ENCODE results near the gene IPCEF1. TPM values are rescaled to one million over a fixed set of nuclear protein-coding genes. Genes with fewer than 3 reads are reported as not detected.

IPCEF1 gene
- total RNA-seq, 4 donors from 2014 or later = 0.37 to 8.7 (median 3.8) TPM

GRCh38 chr6:154267508-154268106, 89.0 kb downstream of the IPCEF1 start:
- intact Hi-C loops (cut with DNase I; ENCODE audit: low total_unique reads) = no loop called here
- no peak for DNase-seq
- H3K9me3 ChIP-seq = no peaks in the 10 kb centered on the region
- no peaks in the 10 kb centered on the region for H3K27me3 ChIP-seq
- H3K27ac ChIP-seq = no peak overlapping the region
- in situ Hi-C loops (cut with MboI; ENCODE audit: low pct_ligation_motif_present in 1 of 4, low pct_unique_long_range_greater_than_20kb in 1 of 4, low sequenced_read_pairs in 3 of 4) = no loop called here
- no peaks in the 10 kb centered on the region for H3K36me3 ChIP-seq
- WGBS, 2 donors (ENCODE audit: low coverage in 1 of 2) = 80% methylated on average over 3 of the region's 3 CpGs; no CpG with 5 or more reads in 1 of the 2 donors
- no peaks in the 10 kb centered on the region for H3K4me1 ChIP-seq
- TF ChIP-seq POLR2AphosphoS5 (IDR thresholded peaks at IDR 0.05) = no peak
- TF ChIP-seq POLR2A (IDR thresholded peaks at IDR 0.05) = no peak
- no peak for TF ChIP-seq CTCF (IDR thresholded peaks at IDR 0.05)
- TF ChIP-seq EP300 (IDR thresholded peaks at IDR 0.05; ENCODE audit: low read depth) = no peak
- H3K4me3 ChIP-seq = no peak overlapping the region

GRCh38 chr6:154266560-154267099, 90.0 kb downstream of the IPCEF1 start:
- no peak for DNase-seq
- intact Hi-C loops (cut with DNase I; ENCODE audit: low total_unique reads) (no loop called here), in situ Hi-C loops (cut with MboI; ENCODE audit: low pct_ligation_motif_present in 1 of 4, low pct_unique_long_range_greater_than_20kb in 1 of 4, low sequenced_read_pairs in 3 of 4) (no loop called here)
- H3K36me3 ChIP-seq = no peaks in the 10 kb centered on the region
- H3K27me3 ChIP-seq = no peaks in the 10 kb centered on the region
- no peak overlapping the region for H3K4me3 ChIP-seq
- no peaks in the 10 kb centered on the region for H3K9me3 ChIP-seq
- no peaks in the 10 kb centered on the region for H3K4me1 ChIP-seq
- TF ChIP-seq CTCF (IDR thresholded peaks at IDR 0.05) (no peak), POLR2A (IDR thresholded peaks at IDR 0.05) (no peak), EP300 (IDR thresholded peaks at IDR 0.05; ENCODE audit: low read depth) (no peak), POLR2AphosphoS5 (IDR thresholded peaks at IDR 0.05) (no peak)
- no peak overlapping the region for H3K27ac ChIP-seq

- H3K4me3 ChIP-seq = no peak overlapping the region
- DNase-seq = no peak
- H3K9me3 ChIP-seq = no peaks in the 10 kb centered on the region
- no peak for TF ChIP-seq POLR2AphosphoS5 (IDR thresholded peaks at IDR 0.05)
- intact Hi-C loops (cut with DNase I; ENCODE audit: low total_unique reads) = no loop called here
- H3K4me1 ChIP-seq = no peaks in the 10 kb centered on the region
- 74 to 81% methylated on average over 7 of the region's 7 CpGs for WGBS, 2 donors (ENCODE audit: low coverage in 1 of 2)
- in situ Hi-C loops (cut with MboI; ENCODE audit: low pct_ligation_motif_present in 1 of 4, low pct_unique_long_range_greater_than_20kb in 1 of 4, low sequenced_read_pairs in 3 of 4) = no loop called here
- no peaks in the 10 kb centered on the region for H3K36me3 ChIP-seq
- H3K27ac ChIP-seq = no peak overlapping the region
- no peaks in the 10 kb centered on the region for H3K27me3 ChIP-seq
Observed at GRCh38 chr6:154261688-154262397, 94.8 kb downstream of the IPCEF1 start.

- Histone ChIP-seq H3K4me1 (no peaks in the 10 kb centered on the region), H3K9me3 (peaks cover 0 to 11% of the 10 kb centered on the region in 2 donors), H3K27me3 (no peaks in the 10 kb centered on the region), H3K36me3 (no peaks in the 10 kb centered on the region), H3K27ac (no peak overlapping the region), H3K4me3 (no peak overlapping the region)
- in situ Hi-C loops (cut with MboI; ENCODE audit: low pct_ligation_motif_present in 1 of 4, low pct_unique_long_range_greater_than_20kb in 1 of 4, low sequenced_read_pairs in 3 of 4) = no loop called here
- 67 to 89% methylated on average over 4 of the region's 4 CpGs for WGBS, 2 donors (ENCODE audit: low coverage in 1 of 2)
- intact Hi-C loops (cut with DNase I; ENCODE audit: low total_unique reads) = no loop called here
- TF ChIP-seq CTCF (IDR thresholded peaks at IDR 0.05) (no peak), EP300 (IDR thresholded peaks at IDR 0.05; ENCODE audit: low read depth) (no peak), POLR2A (IDR thresholded peaks at IDR 0.05) (no peak), POLR2AphosphoS5 (IDR thresholded peaks at IDR 0.05) (no peak)
- no peak for DNase-seq
Observed at GRCh38 chr6:154258064-154258757, 98.4 kb downstream of the IPCEF1 start.

Data from transverse colon (tissue), 4 donors.